COLO668 (cell line): ENCODE data around the gene ADCYAP1.

ENCODE experiments used
- DNase-seq: peaks from one replicate; lab custom pipeline; 2025; ENCODE audit not compliant: unreplicated experiment; lab: John Stamatoyannopoulos, UW

Gene ADCYAP1

GRCh38 chr18:908758-909724 is 4.4 kb downstream of the ADCYAP1 start:
- DNase-seq: peak; percentile 66

- no peak for DNase-seq
These were observed 5.6 kb downstream of the ADCYAP1 start for GRCh38 chr18:910247-910646.

- DNase-seq: no peak
These were observed 6.4 kb downstream of the ADCYAP1 start for GRCh38 chr18:911025-911424.

- DNase-seq: no peak
These were observed 6.8 kb downstream of the ADCYAP1 start for GRCh38 chr18:911486-911885.

- DNase-seq: no peak
These were observed 11.9 kb downstream of the ADCYAP1 start for GRCh38 chr18:916562-916961.

- DNase-seq: no peak
These were observed 14.4 kb downstream of the ADCYAP1 start for GRCh38 chr18:919078-919477.

- DNase-seq: peak; percentile 81
These were observed 18.6 kb downstream of the ADCYAP1 start for GRCh38 chr18:923144-923866.

- DNase-seq: peak; percentile 56
These were observed 20.3 kb downstream of the ADCYAP1 start for GRCh38 chr18:924987-925386.

GRCh38 chr18:926946-927345 is 22.3 kb downstream of the ADCYAP1 start:
- no peak for DNase-seq

- DNase-seq: no peak
These were observed 28.4 kb downstream of the ADCYAP1 start for GRCh38 chr18:933082-933481.

- no peak for DNase-seq
These were observed 30.0 kb downstream of the ADCYAP1 start for GRCh38 chr18:934518-935133.

GRCh38 chr18:936941-937340 is 32.3 kb downstream of the ADCYAP1 start:
- no peak for DNase-seq

GRCh38 chr18:939166-939565 is 34.5 kb downstream of the ADCYAP1 start:
- no peak for DNase-seq

- no peak for DNase-seq
These were observed 35.3 kb downstream of the ADCYAP1 start for GRCh38 chr18:939958-940357.

GRCh38 chr18:941331-941730 is 36.7 kb downstream of the ADCYAP1 start:
- DNase-seq: no peak

GRCh38 chr18:944440-944839 is 39.8 kb downstream of the ADCYAP1 start:
- DNase-seq: no peak

GRCh38 chr18:949724-950631 is 45.3 kb downstream of the ADCYAP1 start:
- no peak for DNase-seq

GRCh38 chr18:950882-951495 is 46.3 kb downstream of the ADCYAP1 start:
- no peak for DNase-seq

- no peak for DNase-seq
These were observed 50.9 kb downstream of the ADCYAP1 start for GRCh38 chr18:955384-956066.

- no peak for DNase-seq
These were observed 53.2 kb downstream of the ADCYAP1 start for GRCh38 chr18:957829-958228.
